ENCODE results near the gene SEPTIN14.
A peak's percentile ranks its signal among the peaks of the same experiment; 100 is the strongest.
"Not testable (repeated sequence)": the region's sequence is repeated elsewhere in the genome, so short reads cannot be mapped to it uniquely, and the experiment has no call there.

The SEPTIN14 gene
- total RNA-seq: 0 reads per million in 3 donors

- H3K27me3 ChIP-seq (replicated peaks; ENCODE audit: control insufficient read depth, insufficient read depth, low read length, poor library complexity, severe bottlenecking); H3K27ac ChIP-seq (ENCODE audit: insufficient read depth, low read length, poor library complexity, severe bottlenecking); DNase-seq; H3K36me3 ChIP-seq (ENCODE audit: control insufficient read depth, insufficient read depth, low read length); H3K4me1 ChIP-seq (ENCODE audit: control insufficient read depth, insufficient read depth, low read length, poor library complexity, severe bottlenecking); H3K9me3 ChIP-seq (ENCODE audit: control insufficient read depth, low read length); H3K4me3 ChIP-seq (ENCODE audit: insufficient read depth, low read depth, low read length, poor library complexity, severe bottlenecking): not testable (repeated sequence)
Measured at GRCh38 chr7:55862652-55863051, at the start of gene SEPTIN14. Gene SEPTIN14 (minus strand): TSS chr7:55862752. CDS start chr7:55861996, 756 bp downstream.

- Histone ChIP-seq H3K9me3 (ENCODE audit: control insufficient read depth, low read length) (no peaks in the 10 kb centered on the region), H3K36me3 (ENCODE audit: control insufficient read depth, insufficient read depth, low read length) (no peaks in the 10 kb centered on the region), H3K4me3 (ENCODE audit: insufficient read depth, low read depth, low read length, poor library complexity, severe bottlenecking) (no peak overlapping the region), H3K27ac (ENCODE audit: insufficient read depth, low read length, poor library complexity, severe bottlenecking) (no peak overlapping the region), H3K27me3 (replicated peaks; ENCODE audit: control insufficient read depth, insufficient read depth, low read length, poor library complexity, severe bottlenecking) (no peaks in the 10 kb centered on the region), H3K4me1 (ENCODE audit: control insufficient read depth, insufficient read depth, low read length, poor library complexity, severe bottlenecking) (no peaks in the 10 kb centered on the region)
- DNase-seq: no peak
Measured at GRCh38 chr7:55903985-55904759, 41.6 kb upstream of the SEPTIN14 start.

GRCh38 chr7:55901059-55901458 is 38.5 kb upstream of the SEPTIN14 start:
- DNase-seq; H3K36me3 ChIP-seq (ENCODE audit: control insufficient read depth, insufficient read depth, low read length); H3K27ac ChIP-seq (ENCODE audit: insufficient read depth, low read length, poor library complexity, severe bottlenecking); H3K9me3 ChIP-seq (ENCODE audit: control insufficient read depth, low read length); H3K27me3 ChIP-seq (replicated peaks; ENCODE audit: control insufficient read depth, insufficient read depth, low read length, poor library complexity, severe bottlenecking); H3K4me3 ChIP-seq (ENCODE audit: insufficient read depth, low read depth, low read length, poor library complexity, severe bottlenecking); H3K4me1 ChIP-seq (ENCODE audit: control insufficient read depth, insufficient read depth, low read length, poor library complexity, severe bottlenecking): not testable (repeated sequence)

- H3K27ac ChIP-seq (ENCODE audit: insufficient read depth, low read length, poor library complexity, severe bottlenecking): no peak overlapping the region
- H3K36me3 ChIP-seq (ENCODE audit: control insufficient read depth, insufficient read depth, low read length): no peaks in the 10 kb centered on the region
- DNase-seq: no peak
Measured at GRCh38 chr7:55898287-55898686, 35.7 kb upstream of the SEPTIN14 start.

GRCh38 chr7:55895021-55895420 is 32.5 kb upstream of the SEPTIN14 start:
- Histone ChIP-seq H3K4me1 (ENCODE audit: control insufficient read depth, insufficient read depth, low read length, poor library complexity, severe bottlenecking) (no peaks in the 10 kb centered on the region), H3K9me3 (ENCODE audit: control insufficient read depth, low read length) (no peaks in the 10 kb centered on the region), H3K27me3 (replicated peaks; ENCODE audit: control insufficient read depth, insufficient read depth, low read length, poor library complexity, severe bottlenecking) (no peaks in the 10 kb centered on the region), H3K27ac (ENCODE audit: insufficient read depth, low read length, poor library complexity, severe bottlenecking) (no peak overlapping the region), H3K4me3 (ENCODE audit: insufficient read depth, low read depth, low read length, poor library complexity, severe bottlenecking) (no peak overlapping the region), H3K36me3 (ENCODE audit: control insufficient read depth, insufficient read depth, low read length) (no peaks in the 10 kb centered on the region)
- DNase-seq: no peak

More at GRCh38 chr7:55898287-55898686, 35.7 kb upstream of the SEPTIN14 start:
- Histone ChIP-seq H3K4me3 (ENCODE audit: insufficient read depth, low read depth, low read length, poor library complexity, severe bottlenecking) (no peak overlapping the region), H3K4me1 (ENCODE audit: control insufficient read depth, insufficient read depth, low read length, poor library complexity, severe bottlenecking) (no peaks in the 10 kb centered on the region), H3K27me3 (replicated peaks; ENCODE audit: control insufficient read depth, insufficient read depth, low read length, poor library complexity, severe bottlenecking) (no peaks in the 10 kb centered on the region), H3K9me3 (ENCODE audit: control insufficient read depth, low read length) (no peaks in the 10 kb centered on the region)

- H3K9me3 ChIP-seq (ENCODE audit: control insufficient read depth, low read length): no peaks in the 10 kb centered on the region
- no peaks in the 10 kb centered on the region for H3K27me3 ChIP-seq (replicated peaks; ENCODE audit: control insufficient read depth, insufficient read depth, low read length, poor library complexity, severe bottlenecking)
- H3K4me1 ChIP-seq (ENCODE audit: control insufficient read depth, insufficient read depth, low read length, poor library complexity, severe bottlenecking): no peaks in the 10 kb centered on the region
- H3K4me3 ChIP-seq (ENCODE audit: insufficient read depth, low read depth, low read length, poor library complexity, severe bottlenecking): no peak overlapping the region
- H3K36me3 ChIP-seq (ENCODE audit: control insufficient read depth, insufficient read depth, low read length): no peaks in the 10 kb centered on the region
- H3K27ac ChIP-seq (ENCODE audit: insufficient read depth, low read length, poor library complexity, severe bottlenecking): no peak overlapping the region
- no peak for DNase-seq
Measured at GRCh38 chr7:55893940-55894339, 31.4 kb upstream of the SEPTIN14 start.

GRCh38 chr7:55888378-55888777 is 25.8 kb upstream of the SEPTIN14 start:
- not testable (repeated sequence) for H3K4me1 ChIP-seq (ENCODE audit: control insufficient read depth, insufficient read depth, low read length, poor library complexity, severe bottlenecking); H3K9me3 ChIP-seq (ENCODE audit: control insufficient read depth, low read length); H3K36me3 ChIP-seq (ENCODE audit: control insufficient read depth, insufficient read depth, low read length); H3K27me3 ChIP-seq (replicated peaks; ENCODE audit: control insufficient read depth, insufficient read depth, low read length, poor library complexity, severe bottlenecking); DNase-seq; H3K4me3 ChIP-seq (ENCODE audit: insufficient read depth, low read depth, low read length, poor library complexity, severe bottlenecking); H3K27ac ChIP-seq (ENCODE audit: insufficient read depth, low read length, poor library complexity, severe bottlenecking)

GRCh38 chr7:55887821-55888247 is 25.3 kb upstream of the SEPTIN14 start:
- Histone ChIP-seq H3K27ac (ENCODE audit: insufficient read depth, low read length, poor library complexity, severe bottlenecking) (no peak overlapping the region), H3K4me3 (ENCODE audit: insufficient read depth, low read depth, low read length, poor library complexity, severe bottlenecking) (peak overlapping the region; percentile 54)
- peak in 1 of 3 donors; percentile 14 for DNase-seq

GRCh38 chr7:55884321-55884720 is 21.8 kb upstream of the SEPTIN14 start:
- H3K27ac ChIP-seq (ENCODE audit: insufficient read depth, low read length, poor library complexity, severe bottlenecking): no peak overlapping the region
- no peaks in the 10 kb centered on the region for H3K4me1 ChIP-seq (ENCODE audit: control insufficient read depth, insufficient read depth, low read length, poor library complexity, severe bottlenecking)
- DNase-seq: no peak
- no peaks in the 10 kb centered on the region for H3K9me3 ChIP-seq (ENCODE audit: control insufficient read depth, low read length)
- peaks cover 3% of the 10 kb centered on the region for H3K36me3 ChIP-seq (ENCODE audit: control insufficient read depth, insufficient read depth, low read length)
- no peak overlapping the region for H3K4me3 ChIP-seq (ENCODE audit: insufficient read depth, low read depth, low read length, poor library complexity, severe bottlenecking)
- no peaks in the 10 kb centered on the region for H3K27me3 ChIP-seq (replicated peaks; ENCODE audit: control insufficient read depth, insufficient read depth, low read length, poor library complexity, severe bottlenecking)

More at GRCh38 chr7:55887821-55888247, 25.3 kb upstream of the SEPTIN14 start:
- Histone ChIP-seq H3K27me3 (replicated peaks; ENCODE audit: control insufficient read depth, insufficient read depth, low read length, poor library complexity, severe bottlenecking) (no peaks in the 10 kb centered on the region), H3K4me1 (ENCODE audit: control insufficient read depth, insufficient read depth, low read length, poor library complexity, severe bottlenecking) (no peaks in the 10 kb centered on the region), H3K9me3 (ENCODE audit: control insufficient read depth, low read length) (no peaks in the 10 kb centered on the region), H3K36me3 (ENCODE audit: control insufficient read depth, insufficient read depth, low read length) (peaks cover 3% of the 10 kb centered on the region)

- Histone ChIP-seq H3K4me3 (ENCODE audit: insufficient read depth, low read depth, low read length, poor library complexity, severe bottlenecking) (no peak overlapping the region), H3K4me1 (ENCODE audit: control insufficient read depth, insufficient read depth, low read length, poor library complexity, severe bottlenecking) (no peaks in the 10 kb centered on the region), H3K27me3 (replicated peaks; ENCODE audit: control insufficient read depth, insufficient read depth, low read length, poor library complexity, severe bottlenecking) (no peaks in the 10 kb centered on the region), H3K9me3 (ENCODE audit: control insufficient read depth, low read length) (no peaks in the 10 kb centered on the region), H3K36me3 (ENCODE audit: control insufficient read depth, insufficient read depth, low read length) (no peaks in the 10 kb centered on the region), H3K27ac (ENCODE audit: insufficient read depth, low read length, poor library complexity, severe bottlenecking) (no peak overlapping the region)
- DNase-seq: no peak
Measured at GRCh38 chr7:55878691-55879090, 16.1 kb upstream of the SEPTIN14 start.
